HFF-Myc (cell line): Measurements from ENCODE around the gene CRYBA1.

Source experiments
- DNase-seq: peaks from one replicate; pipeline ENCODE4 v3.0.0-alpha.2; 2011; ENCODE audit warnings: low read depth; ENCODE audit errors: extremely low read depth
- H3K4me3 ChIP-seq: replicated peaks from 2 replicates; pipeline ENCODE4 v1.5.1; 2011; ENCODE audit warnings: low read depth, mild to moderate bottlenecking, control low read depth, low read length
- TF ChIP-seq, protein P1 (sequence below): IDR thresholded peaks from 2 replicates; pipeline ENCODE4 v1.5.1; 2012; ENCODE audit warnings: mild to moderate bottlenecking, low read depth, low read length, control low read depth; ENCODE audit errors: missing control alignments

CRYBA1 gene

DNA sequence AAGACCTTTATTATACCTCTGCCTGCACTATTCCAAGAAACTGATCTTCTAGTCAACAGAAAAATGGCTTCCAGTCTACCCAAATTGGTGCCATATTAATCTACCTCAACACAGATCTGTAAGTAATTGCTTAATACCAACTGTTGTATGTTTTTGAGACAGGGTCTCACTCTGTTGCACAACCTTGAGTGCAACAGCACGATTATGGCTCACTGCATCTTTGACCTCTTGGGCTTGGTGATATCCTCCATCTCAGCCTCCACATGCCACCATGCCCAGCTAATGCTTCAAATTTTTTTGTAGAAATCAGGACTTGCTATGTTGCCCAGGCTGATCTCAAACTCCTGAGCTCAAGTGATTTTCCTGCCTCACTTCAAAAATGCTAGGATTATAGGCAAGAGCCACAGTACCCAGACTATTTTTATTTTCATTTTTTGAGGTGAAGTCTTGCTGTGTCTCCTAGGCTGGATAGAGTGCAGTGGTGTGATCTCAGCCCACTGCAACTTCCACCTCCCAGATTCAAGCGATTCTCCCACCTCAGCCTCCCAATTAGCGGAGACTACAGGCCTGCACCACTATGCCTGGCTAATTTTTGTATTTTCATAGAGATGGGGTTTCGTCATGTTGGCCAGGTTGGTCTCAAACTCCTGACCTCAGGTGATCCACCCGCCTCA lies 32.9 kb downstream of the CRYBA1 start:
- TF ChIP-seq, protein P1, sequence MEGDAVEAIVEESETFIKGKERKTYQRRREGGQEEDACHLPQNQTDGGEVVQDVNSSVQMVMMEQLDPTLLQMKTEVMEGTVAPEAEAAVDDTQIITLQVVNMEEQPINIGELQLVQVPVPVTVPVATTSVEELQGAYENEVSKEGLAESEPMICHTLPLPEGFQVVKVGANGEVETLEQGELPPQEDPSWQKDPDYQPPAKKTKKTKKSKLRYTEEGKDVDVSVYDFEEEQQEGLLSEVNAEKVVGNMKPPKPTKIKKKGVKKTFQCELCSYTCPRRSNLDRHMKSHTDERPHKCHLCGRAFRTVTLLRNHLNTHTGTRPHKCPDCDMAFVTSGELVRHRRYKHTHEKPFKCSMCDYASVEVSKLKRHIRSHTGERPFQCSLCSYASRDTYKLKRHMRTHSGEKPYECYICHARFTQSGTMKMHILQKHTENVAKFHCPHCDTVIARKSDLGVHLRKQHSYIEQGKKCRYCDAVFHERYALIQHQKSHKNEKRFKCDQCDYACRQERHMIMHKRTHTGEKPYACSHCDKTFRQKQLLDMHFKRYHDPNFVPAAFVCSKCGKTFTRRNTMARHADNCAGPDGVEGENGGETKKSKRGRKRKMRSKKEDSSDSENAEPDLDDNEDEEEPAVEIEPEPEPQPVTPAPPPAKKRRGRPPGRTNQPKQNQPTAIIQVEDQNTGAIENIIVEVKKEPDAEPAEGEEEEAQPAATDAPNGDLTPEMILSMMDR = no peak
- H3K4me3 ChIP-seq = no peak overlapping the region

DNA sequence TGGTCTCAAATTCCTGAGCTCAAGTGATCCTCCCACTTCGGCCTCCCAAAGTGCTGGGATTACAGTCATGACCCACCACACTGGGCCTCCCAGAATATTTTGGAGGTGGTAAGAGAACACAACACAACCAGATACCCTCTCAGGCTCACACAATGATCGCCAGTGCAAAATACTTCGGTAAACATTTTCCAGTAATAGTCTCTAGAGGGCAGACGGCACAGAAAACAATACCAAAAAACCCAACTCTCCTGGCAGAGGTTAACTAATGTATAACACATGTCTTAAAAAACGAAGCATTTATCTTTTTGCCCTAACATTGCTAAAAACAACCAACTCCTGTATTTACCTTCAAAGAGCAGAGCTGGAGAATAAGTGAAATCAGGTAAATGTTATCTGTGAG lies 36.8 kb downstream of the CRYBA1 start:
- H3K4me3 ChIP-seq = no peak overlapping the region
- TF ChIP-seq, protein P1 = peak; percentile 26
- no peak for DNase-seq

More for the DNA sequence above, 32.9 kb downstream of the CRYBA1 start:
- DNase-seq = no peak

DNA sequence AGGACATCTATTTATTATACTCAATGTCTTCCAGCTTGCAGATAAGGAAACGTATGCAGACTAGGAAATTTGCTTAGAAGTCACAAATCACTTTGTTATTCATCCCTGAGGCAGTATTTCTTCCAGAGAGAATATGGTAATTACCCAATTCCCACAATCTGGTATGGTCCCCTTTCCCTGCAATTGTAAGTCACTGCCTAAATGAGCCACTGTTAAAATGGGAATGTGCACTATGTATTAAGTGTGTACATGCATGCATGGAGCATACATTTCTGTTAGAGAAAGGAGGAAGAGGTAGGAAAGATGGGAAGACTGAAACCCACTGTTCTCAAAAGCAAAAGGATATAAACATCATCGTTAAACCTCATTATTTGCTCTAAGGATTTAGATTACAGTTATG lies 37.3 kb downstream of the CRYBA1 start:
- TF ChIP-seq, protein P1 = no peak
- H3K4me3 ChIP-seq = no peak overlapping the region
- DNase-seq = no peak

DNA sequence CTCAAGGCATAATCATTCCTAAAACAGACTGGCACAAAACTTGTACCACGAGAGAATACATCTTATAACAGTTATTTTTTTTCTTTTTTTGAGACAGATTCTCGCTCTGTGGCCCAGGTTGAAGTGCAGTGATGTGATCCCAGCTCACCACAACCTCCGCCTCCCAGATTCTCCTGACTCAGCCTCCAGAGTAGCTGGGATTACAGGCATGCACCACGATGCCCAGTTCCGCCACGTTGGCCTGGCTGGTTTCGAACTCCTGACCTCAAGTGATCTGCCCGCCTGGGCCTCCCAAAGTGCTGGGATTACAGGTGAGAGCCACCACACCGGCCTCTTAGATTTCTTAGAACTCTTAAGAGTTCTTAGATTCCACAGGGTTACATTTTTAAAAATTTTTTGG lies 43.2 kb downstream of the CRYBA1 start:
- DNase-seq = no peak
- H3K4me3 ChIP-seq = peak overlapping the region; percentile 99
- TF ChIP-seq, protein P1 = no peak

GRCh38 chr17:29291163-29291752 lies 44.6 kb downstream of the CRYBA1 start:
- TF ChIP-seq, protein P1 = peak; percentile 35
- H3K4me3 ChIP-seq = peak overlapping the region; percentile 99
- DNase-seq = peak; percentile 47

DNA sequence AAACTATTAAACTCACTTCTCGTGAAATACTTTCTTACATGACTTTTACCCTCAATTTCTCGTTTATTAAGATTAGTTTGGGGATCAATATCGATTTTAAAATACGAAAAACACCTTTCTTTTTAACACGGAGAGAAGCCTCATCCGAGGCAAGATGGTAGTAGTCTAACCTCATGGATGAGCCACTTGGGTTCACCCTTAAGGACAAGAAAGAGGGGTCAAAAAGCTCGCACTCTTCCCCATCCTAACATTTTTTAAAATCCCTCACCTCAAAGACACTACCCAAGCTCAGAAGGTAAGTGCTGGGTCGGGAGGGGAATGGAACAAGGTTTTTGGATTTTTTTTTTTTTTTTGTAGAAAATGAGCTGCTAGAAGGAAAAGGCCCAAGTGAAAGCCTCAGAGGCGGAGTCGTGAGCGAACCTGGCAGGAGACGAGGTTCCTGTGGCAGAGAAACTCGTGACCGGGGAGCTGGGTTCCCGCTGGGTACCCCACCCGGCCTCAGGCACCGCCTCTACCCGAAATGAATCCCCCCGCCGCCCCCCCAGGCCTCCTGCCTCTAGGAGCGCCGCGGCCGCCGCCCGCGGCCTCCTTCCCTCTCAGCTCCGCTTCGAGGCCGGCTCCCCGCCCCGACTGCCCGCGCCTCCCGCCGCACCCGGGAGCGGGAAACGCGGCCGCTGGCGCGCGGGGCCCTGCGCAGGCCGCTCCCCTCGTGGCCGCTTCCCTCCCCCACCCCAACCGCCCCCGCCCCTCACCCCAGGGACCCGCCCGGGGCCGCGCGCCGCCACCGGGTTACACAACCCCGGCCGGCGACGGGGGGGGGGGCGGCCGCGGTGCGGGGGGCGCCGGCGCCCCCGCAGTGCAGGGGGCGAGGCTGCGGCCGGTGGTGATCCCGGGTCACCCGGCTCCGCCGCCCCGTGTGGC lies 45.7 kb downstream of the CRYBA1 start:
- no peak for DNase-seq
- TF ChIP-seq, protein P1 = no peak
- peak overlapping the region; percentile 99 for H3K4me3 ChIP-seq
